Measurements from ENCODE around the gene CNOT6L.

DNA sequence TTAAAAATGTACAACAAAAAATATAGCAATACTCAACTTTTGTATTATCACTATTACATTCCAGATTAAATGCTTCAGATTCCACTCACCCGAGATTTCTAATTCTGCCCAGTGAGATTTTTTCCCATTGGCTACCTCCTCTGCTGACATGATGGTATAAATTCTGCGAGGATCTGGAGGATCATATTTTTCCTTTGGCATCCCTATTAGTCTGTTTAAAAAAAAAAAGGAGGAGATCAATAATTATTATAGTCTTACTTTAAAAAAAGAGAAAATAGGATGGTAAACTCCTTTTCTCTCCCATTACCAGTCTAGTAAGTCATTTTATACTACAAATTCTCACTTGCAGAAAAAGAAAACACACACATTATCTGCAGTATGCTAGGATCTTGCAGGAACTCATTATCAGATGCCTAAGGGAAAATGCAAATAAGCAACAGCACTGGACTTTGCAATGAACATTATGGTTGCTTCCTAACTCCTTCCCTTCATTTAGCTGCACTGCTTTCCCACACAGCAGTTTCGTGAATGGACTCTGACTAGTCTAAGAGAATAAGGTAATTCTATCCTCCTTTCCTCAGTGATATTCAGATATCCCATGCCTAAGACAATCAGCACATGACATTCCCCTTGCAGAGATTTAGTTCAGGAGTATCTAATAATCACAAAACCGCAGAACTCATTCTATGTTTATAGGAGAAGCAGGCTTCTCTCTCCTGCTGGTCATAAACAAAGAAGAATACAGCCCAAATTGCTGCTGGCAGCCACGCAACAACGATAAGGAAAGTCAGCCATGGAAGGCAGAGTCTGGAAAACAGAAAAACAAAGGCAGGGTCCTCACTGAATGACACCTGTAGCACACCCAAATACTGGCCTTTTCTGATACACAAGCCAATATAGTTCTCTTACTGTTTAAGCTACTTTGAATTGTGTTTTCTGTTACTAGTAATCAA lies 42.7 kb downstream of the CNOT6L start:
- TF ChIP-seq, protein P1, sequence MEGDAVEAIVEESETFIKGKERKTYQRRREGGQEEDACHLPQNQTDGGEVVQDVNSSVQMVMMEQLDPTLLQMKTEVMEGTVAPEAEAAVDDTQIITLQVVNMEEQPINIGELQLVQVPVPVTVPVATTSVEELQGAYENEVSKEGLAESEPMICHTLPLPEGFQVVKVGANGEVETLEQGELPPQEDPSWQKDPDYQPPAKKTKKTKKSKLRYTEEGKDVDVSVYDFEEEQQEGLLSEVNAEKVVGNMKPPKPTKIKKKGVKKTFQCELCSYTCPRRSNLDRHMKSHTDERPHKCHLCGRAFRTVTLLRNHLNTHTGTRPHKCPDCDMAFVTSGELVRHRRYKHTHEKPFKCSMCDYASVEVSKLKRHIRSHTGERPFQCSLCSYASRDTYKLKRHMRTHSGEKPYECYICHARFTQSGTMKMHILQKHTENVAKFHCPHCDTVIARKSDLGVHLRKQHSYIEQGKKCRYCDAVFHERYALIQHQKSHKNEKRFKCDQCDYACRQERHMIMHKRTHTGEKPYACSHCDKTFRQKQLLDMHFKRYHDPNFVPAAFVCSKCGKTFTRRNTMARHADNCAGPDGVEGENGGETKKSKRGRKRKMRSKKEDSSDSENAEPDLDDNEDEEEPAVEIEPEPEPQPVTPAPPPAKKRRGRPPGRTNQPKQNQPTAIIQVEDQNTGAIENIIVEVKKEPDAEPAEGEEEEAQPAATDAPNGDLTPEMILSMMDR (conservative IDR thresholded peaks at IDR 0.05; ENCODE audit: low read length), result no peak
- no peak for TF ChIP-seq EZH2phosphoT487 (IDR thresholded peaks at IDR 0.05; ENCODE audit: borderline replicate concordance)

Measured in Loucy (cell line).